Measurements from ENCODE around the gene CRYBA1.
A peak's percentile ranks its signal among the peaks of the same experiment; 100 is the strongest.
"Not testable (repeated sequence)": the region's sequence is repeated elsewhere in the genome, so short reads cannot be mapped to it uniquely, and the experiment has no call there.

The CRYBA1 gene

GRCh38 chr17:29238133-29238850, 8.4 kb upstream of the CRYBA1 start:
- no peak for DNase-seq

GRCh38 chr17:29240477-29240876, 6.2 kb upstream of the CRYBA1 start:
- DNase-seq: no peak

GRCh38 chr17:29240968-29241963, 5.4 kb upstream of the CRYBA1 start:
- no peak for DNase-seq

- DNase-seq: no peak
Observed at GRCh38 chr17:29242051-29242450, 4.6 kb upstream of the CRYBA1 start.

GRCh38 chr17:29242790-29243189, 3.9 kb upstream of the CRYBA1 start:
- DNase-seq: no peak

- peak; percentile 32 for DNase-seq
Observed at GRCh38 chr17:29243792-29244191, 2.9 kb upstream of the CRYBA1 start.

GRCh38 chr17:29245401-29245800, 1.3 kb upstream of the CRYBA1 start:
- no peak for DNase-seq

GRCh38 chr17:29247219-29247618, 560 bp downstream of the CRYBA1 start:
- no peak for DNase-seq

GRCh38 chr17:29248845-29249244, 2.2 kb downstream of the CRYBA1 start:
- no peak for DNase-seq

- no peak for DNase-seq
Observed at GRCh38 chr17:29250666-29251065, 4.0 kb downstream of the CRYBA1 start.

- DNase-seq: no peak
Observed at GRCh38 chr17:29251184-29251583, 4.5 kb downstream of the CRYBA1 start.

- peak; percentile 45 for DNase-seq
Observed at GRCh38 chr17:29252101-29252791, 5.6 kb downstream of the CRYBA1 start.

GRCh38 chr17:29253037-29253436, 6.4 kb downstream of the CRYBA1 start:
- DNase-seq: no peak

GRCh38 chr17:29255926-29256522, 9.4 kb downstream of the CRYBA1 start:
- no peak for DNase-seq

GRCh38 chr17:29256735-29257466, 10.2 kb downstream of the CRYBA1 start:
- DNase-seq: no peak

GRCh38 chr17:29257756-29258155, 11.1 kb downstream of the CRYBA1 start:
- no peak for DNase-seq

- DNase-seq: no peak
Observed at GRCh38 chr17:29263916-29264315, 17.3 kb downstream of the CRYBA1 start.

GRCh38 chr17:29271980-29272379, 25.3 kb downstream of the CRYBA1 start:
- DNase-seq: not testable (repeated sequence)

- DNase-seq: no peak
Observed at GRCh38 chr17:29273924-29274323, 27.3 kb downstream of the CRYBA1 start.

- no peak for DNase-seq
Observed at GRCh38 chr17:29278692-29279091, 32.0 kb downstream of the CRYBA1 start.

- DNase-seq: no peak
Observed at GRCh38 chr17:29279397-29280070, 32.9 kb downstream of the CRYBA1 start.

- no peak for DNase-seq
Observed at GRCh38 chr17:29283496-29283895, 36.8 kb downstream of the CRYBA1 start.

Measured in hematopoietic multipotent progenitor cell treated with erythropoietin and hydrocortisone succinate and interleukin-3 and kit ligand, for 8 days (in vitro differentiated cells).